Stomach (tissue), 9 donors: ENCODE measurements around the gene ERBB4. TPM values are rescaled to one million over a fixed set of nuclear protein-coding genes. Genes with fewer than 3 reads are reported as not detected.

Source experiments
- DNase-seq, 2 donors: peaks; one replicate each; pipeline versions ENCODE4 v3.0.0 to v3.0.0-alpha.2; 2013 to 2019
- H3K27ac ChIP-seq, 5 donors: fragments of 200-600 bp in 4 of 5; sonication (generic) in 4 of 5; one replicate each; pipeline ENCODE4 v1.5.1; 2013 to 2019; ENCODE audit warnings: mild to moderate bottlenecking in 1 of 5, moderate library complexity in 1 of 5
- H3K27me3 ChIP-seq, 3 donors: fragments of 200-600 bp; sonication (generic); one replicate each; pipeline ENCODE4 v1.5.1; 2017 to 2019; ENCODE audit warnings: mixed run types in 1 of 3
- H3K36me3 ChIP-seq, 4 donors: fragments of 200-600 bp; sonication (generic); 1 replicate in 3 of 4; 2 replicates in 1 of 4; pipeline ENCODE4 v1.5.1; 2016 to 2019
- H3K4me1 ChIP-seq, 4 donors: fragments of 200-600 bp; sonication (generic); one replicate each; pipeline ENCODE4 v1.5.1; 2016 to 2019
- H3K4me3 ChIP-seq, 4 donors: fragments of 200-600 bp; sonication (generic) in 3 of 4; one replicate each; pipeline ENCODE4 v1.5.1; 2016 to 2019; ENCODE audit warnings: mild to moderate bottlenecking in 1 of 4
- H3K9me3 ChIP-seq, 4 donors: fragments of 200-600 bp; sonication (generic); one replicate each; pipeline ENCODE4 v1.5.1; 2016 to 2019
- EP300 ChIP-seq: sonication (generic); formaldehyde crosslinking; IDR thresholded peaks from one replicate; pipeline ENCODE4 v1.6.1; 2017; ENCODE audit warnings: antibody characterized with exemption
- POLR2A ChIP-seq, 4 donors: fragments of 450-650 bp; IDR thresholded peaks; one replicate each; pipeline ENCODE4 v1.6.1; 2016; ENCODE audit warnings: antibody characterized with exemption in 4 of 4, control low read depth in 2 of 4, mild to moderate bottlenecking in 1 of 4, moderate library complexity in 1 of 4
- POLR2AphosphoS5 ChIP-seq, 3 donors: sonication (generic); formaldehyde crosslinking; IDR thresholded peaks; one replicate each; pipeline ENCODE4 v1.6.1; 2016; ENCODE audit warnings: antibody characterized with exemption in 3 of 3
- WGBS, 5 donors: extraction: QIAGEN DNeasy Blood & Tissue Kit in 3 of 5; methylation state at CpG; one replicate each; pipeline versions ENCODE4 v1.1.5 to v1.1.7; 2013 to 2018; 5-methylcytosine and 5-hydroxymethylcytosine counted together
- intact Hi-C: fragments of 100-400 bp; cut with DNase I; formaldehyde crosslinking; loops from one replicate; pipeline ENCODE4 v1.15.1; 2023; ENCODE audit warnings: low total_unique reads
- polyA plus RNA-seq, 3 donors: library from polyadenylated mRNA; stranded (reverse); fragments of 200-250 nt; gene quantifications; one replicate each; pipeline ENCODE4 v1.2.3, GENCODE V29; 2013
- total RNA-seq, 5 donors: library from RNA; depleted of rRNA; stranded (reverse); fragments of >200 nt; gene quantifications; one replicate each; pipeline versions ENCODE4 v1.1.0 to v1.2.3, GENCODE V29; 2014 to 2016
- TF ChIP-seq, protein P1 (sequence below), 7 experiments: fragments of 450-650 bp in 4 of 7; fragments of 200-600 bp in 3 of 7; sonication (generic) in 3 of 7; IDR thresholded peaks; one replicate each; pipeline ENCODE4 v1.5.1; 2016 to 2019; ENCODE audit warnings: antibody characterized with exemption in 7 of 7, control low read depth in 2 of 7, mild to moderate bottlenecking in 1 of 7
- donor health status: healthy with polysubstance abuse.
- donor health status: Bipolar disorder and iron deficiency.
- donor health status: healthy.

The ERBB4 gene
- total and polyA plus RNA-seq, 8 donors = 0.12 to 2.5 (median 0.45) TPM; not detected in 1

DNA sequence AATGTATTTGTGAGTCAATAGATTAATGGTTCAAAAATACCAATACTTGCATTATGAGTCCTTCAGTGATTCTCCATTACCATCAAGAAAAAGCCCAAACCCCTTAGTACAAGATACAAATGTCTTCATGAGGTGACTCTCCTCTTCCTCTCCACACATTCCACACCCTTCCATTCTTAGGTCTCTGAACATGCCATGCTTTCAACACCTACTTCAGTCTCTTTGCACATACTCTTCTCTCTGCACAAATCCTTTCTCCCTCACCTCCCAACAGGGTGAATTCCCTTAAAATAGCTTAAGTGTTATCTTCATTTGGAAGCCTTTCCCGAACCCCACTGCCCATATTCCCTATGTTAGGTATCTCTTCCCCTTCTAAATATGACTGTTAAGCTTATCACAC, 131.9 kb downstream of the ERBB4 start:
- Histone ChIP-seq H3K4me1 (no peaks in the 10 kb centered on the region), H3K27me3 (no peaks in the 10 kb centered on the region), H3K27ac (no peak overlapping the region), H3K4me3 (no peak overlapping the region), H3K36me3 (no peaks in the 10 kb centered on the region), H3K9me3 (no peaks in the 10 kb centered on the region)
- intact Hi-C loops = no loop called here
- 61 to 75% (median 63%) methylated on average over 1 of the region's 1 CpG for WGBS, 5 donors
- TF ChIP-seq POLR2AphosphoS5 (IDR thresholded peaks at IDR 0.05) = no peak
- TF ChIP-seq, protein P1, sequence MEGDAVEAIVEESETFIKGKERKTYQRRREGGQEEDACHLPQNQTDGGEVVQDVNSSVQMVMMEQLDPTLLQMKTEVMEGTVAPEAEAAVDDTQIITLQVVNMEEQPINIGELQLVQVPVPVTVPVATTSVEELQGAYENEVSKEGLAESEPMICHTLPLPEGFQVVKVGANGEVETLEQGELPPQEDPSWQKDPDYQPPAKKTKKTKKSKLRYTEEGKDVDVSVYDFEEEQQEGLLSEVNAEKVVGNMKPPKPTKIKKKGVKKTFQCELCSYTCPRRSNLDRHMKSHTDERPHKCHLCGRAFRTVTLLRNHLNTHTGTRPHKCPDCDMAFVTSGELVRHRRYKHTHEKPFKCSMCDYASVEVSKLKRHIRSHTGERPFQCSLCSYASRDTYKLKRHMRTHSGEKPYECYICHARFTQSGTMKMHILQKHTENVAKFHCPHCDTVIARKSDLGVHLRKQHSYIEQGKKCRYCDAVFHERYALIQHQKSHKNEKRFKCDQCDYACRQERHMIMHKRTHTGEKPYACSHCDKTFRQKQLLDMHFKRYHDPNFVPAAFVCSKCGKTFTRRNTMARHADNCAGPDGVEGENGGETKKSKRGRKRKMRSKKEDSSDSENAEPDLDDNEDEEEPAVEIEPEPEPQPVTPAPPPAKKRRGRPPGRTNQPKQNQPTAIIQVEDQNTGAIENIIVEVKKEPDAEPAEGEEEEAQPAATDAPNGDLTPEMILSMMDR (IDR thresholded peaks at IDR 0.05) = no peak
- no peak for DNase-seq

DNA sequence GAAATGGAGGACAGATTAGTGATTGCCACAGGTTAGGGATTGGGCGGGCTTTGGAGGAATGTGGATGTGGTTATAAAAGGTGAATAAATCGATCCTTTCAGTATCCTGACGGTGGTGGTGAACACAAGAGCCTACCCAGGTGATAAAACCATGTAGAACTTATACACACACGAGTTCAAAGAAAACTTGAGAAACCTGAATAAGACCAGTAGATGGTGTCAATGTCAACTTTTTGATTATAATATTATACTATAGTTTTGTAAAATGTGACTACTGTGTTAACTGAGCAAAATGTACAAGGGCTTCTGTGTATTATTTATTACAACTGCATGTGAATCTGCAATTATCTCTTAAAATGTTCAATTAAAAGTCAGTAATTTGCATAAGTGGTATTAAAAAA, 136.3 kb downstream of the ERBB4 start:
- Histone ChIP-seq H3K27me3 (no peaks in the 10 kb centered on the region), H3K36me3 (no peaks in the 10 kb centered on the region), H3K9me3 (no peaks in the 10 kb centered on the region), H3K27ac (no peak overlapping the region), H3K4me3 (no peak overlapping the region), H3K4me1 (no peaks in the 10 kb centered on the region)
- no peak for DNase-seq
- 62 to 72% (median 68%) methylated on average over 4 of the region's 4 CpGs for WGBS, 5 donors
- intact Hi-C loops = no loop called here
- no peak for TF ChIP-seq POLR2A (IDR thresholded peaks at IDR 0.05)
- TF ChIP-seq POLR2AphosphoS5 (IDR thresholded peaks at IDR 0.05) = no peak
- TF ChIP-seq EP300 = no peak
- TF ChIP-seq, protein P1 (IDR thresholded peaks at IDR 0.05) = no peak

DNA sequence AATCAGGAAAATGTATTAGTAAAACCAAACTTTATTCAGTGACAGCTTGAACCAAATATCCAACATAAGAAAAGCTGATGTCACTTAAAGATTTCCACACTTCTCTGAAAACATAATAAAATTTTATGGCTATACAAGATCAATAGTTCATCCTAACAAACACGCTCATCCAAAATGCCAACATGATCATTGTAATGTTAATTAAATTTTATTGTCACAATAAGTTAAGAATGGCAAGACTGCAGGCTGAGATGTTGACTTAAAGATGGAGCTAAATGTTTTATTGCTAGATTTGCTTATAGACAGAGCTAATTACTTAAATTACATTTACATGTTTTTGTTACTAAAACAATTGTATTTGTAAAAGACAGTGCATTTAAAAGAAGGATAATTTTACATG, 140.3 kb downstream of the ERBB4 start:
- TF ChIP-seq, protein P1 (IDR thresholded peaks at IDR 0.05) = no peak
- TF ChIP-seq POLR2A (IDR thresholded peaks at IDR 0.05) (no peak), EP300 (no peak), POLR2AphosphoS5 (IDR thresholded peaks at IDR 0.05) (no peak)
- intact Hi-C loops = no loop called here
- no peak overlapping the region for H3K4me3 ChIP-seq

DNA sequence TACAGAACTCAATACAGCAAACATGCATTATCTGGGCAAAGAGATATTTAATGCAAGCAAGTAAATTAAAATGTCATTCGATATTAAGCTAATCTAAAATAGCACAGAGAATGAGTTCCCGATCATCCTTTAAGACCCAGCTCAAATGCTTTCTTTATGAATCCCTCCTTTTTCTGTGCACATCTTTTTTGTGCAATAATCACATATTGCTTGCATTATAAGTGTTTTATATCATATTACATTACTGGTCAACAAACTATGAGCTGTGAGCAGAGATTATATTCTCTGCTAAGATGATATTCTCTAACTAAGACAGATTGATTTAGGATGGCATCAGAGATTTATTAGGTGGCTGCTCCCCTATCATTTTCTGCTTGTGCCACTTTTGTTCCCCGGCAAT, 146.1 kb downstream of the ERBB4 start:
- Histone ChIP-seq H3K27ac (no peak overlapping the region), H3K4me1 (no peaks in the 10 kb centered on the region), H3K4me3 (no peak overlapping the region), H3K36me3 (no peaks in the 10 kb centered on the region), H3K27me3 (no peaks in the 10 kb centered on the region), H3K9me3 (no peaks in the 10 kb centered on the region)
- intact Hi-C loops = no loop called here
- TF ChIP-seq EP300 = no peak
- no peak for TF ChIP-seq POLR2AphosphoS5 (IDR thresholded peaks at IDR 0.05)
- TF ChIP-seq POLR2A (IDR thresholded peaks at IDR 0.05) = no peak
- TF ChIP-seq, protein P1 (IDR thresholded peaks at IDR 0.05) = no peak
- 89 to 92% (median 90%) methylated on average over 3 of the region's 3 CpGs for WGBS, 5 donors
- no peak for DNase-seq

More for the DNA sequence above, 140.3 kb downstream of the ERBB4 start:
- Histone ChIP-seq H3K9me3 (no peaks in the 10 kb centered on the region), H3K27ac (no peak overlapping the region), H3K36me3 (no peaks in the 10 kb centered on the region), H3K4me1 (no peaks in the 10 kb centered on the region), H3K27me3 (no peaks in the 10 kb centered on the region)
- no peak for DNase-seq
- WGBS, 5 donors = 86 to 97% (median 92%) methylated on average over 1 of the region's 1 CpG
